Vagina (tissue), 2 donors: ENCODE data around the gene CDC14B.

ENCODE experiments used
- CTCF ChIP-seq, 3 experiments: fragments of 450-650 bp in 2 of 3; fragments of 200-600 bp in 1 of 3; sonication (generic) in 1 of 3; IDR thresholded peaks; one replicate each; pipeline ENCODE4 v1.5.1; 2017 to 2019; ENCODE audit warnings: antibody characterized with exemption in 3 of 3, mild to moderate bottlenecking in 2 of 3, moderate library complexity in 2 of 3
- POLR2A ChIP-seq, 2 donors: fragments of 450-650 bp; IDR thresholded peaks; one replicate each; pipeline ENCODE4 v1.6.1; 2017; ENCODE audit warnings: antibody characterized with exemption in 2 of 2, mild to moderate bottlenecking in 2 of 2, moderate library complexity in 2 of 2

DNA sequence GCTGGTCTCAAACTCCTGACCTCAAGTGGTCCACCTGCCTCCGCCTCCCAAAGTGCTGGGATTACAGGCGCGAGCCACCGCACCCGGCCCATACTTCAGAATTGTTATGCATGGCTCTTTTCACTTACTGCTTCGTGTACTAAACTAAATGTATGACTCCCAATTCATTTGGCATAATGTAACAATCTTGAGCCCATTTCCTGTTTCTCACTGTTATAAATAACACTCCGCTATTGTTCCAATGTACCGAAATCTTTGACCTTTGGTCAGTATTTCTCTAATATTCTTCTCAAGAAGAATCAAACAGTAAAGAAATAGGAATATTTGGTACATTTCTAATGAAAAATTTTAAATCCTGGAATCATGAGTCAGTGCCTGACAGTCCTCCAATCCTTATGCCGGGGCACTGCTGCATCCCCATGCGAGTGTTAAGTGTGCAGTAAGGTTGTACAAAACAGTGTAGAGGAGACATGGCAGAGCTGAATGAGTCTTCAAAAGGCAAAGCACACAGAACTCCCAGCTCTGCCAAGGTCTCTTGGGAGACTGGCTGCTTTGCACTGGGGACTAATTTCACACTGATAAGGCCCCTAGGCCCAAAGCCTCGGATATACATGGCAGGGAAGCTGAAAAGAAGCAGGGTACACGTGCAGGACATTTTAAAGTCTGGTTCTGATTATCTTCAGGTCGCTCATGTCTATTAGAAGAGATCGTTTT is 111.3 kb downstream of the CDC14B start:
- TF ChIP-seq CTCF (IDR thresholded peaks at IDR 0.05) (no peak), POLR2A (IDR thresholded peaks at IDR 0.05) (no peak)
